Mesodermal cell (in vitro differentiated cells): Measurements from ENCODE around the gene CHCHD3.

Experiments
- H3K27ac ChIP-seq: 2 replicates; pipeline ENCODE4 v1.7.0; 2013; ENCODE audit warnings: mild to moderate bottlenecking, low read depth, low read length, moderate library complexity; ENCODE audit not compliant: severe bottlenecking
- H3K36me3 ChIP-seq: 2 replicates; pipeline ENCODE4 v1.7.1; 2013; ENCODE audit warnings: mild to moderate bottlenecking, low read length, moderate library complexity; ENCODE audit not compliant: control insufficient read depth, insufficient read depth
- H3K4me1 ChIP-seq: one replicate; pipeline ENCODE4 v1.7.1; 2013; ENCODE audit warnings: mild to moderate bottlenecking, low read length; ENCODE audit not compliant: insufficient read depth, control insufficient read depth, poor library complexity, severe bottlenecking
- H3K4me3 ChIP-seq: 2 replicates; pipeline ENCODE4 v1.7.0; 2013; ENCODE audit warnings: low read length, control low read depth, mild to moderate bottlenecking; ENCODE audit not compliant: insufficient read depth, poor library complexity, severe bottlenecking; ENCODE audit errors: extremely low read depth
- H3K9me3 ChIP-seq: 2 replicates; pipeline ENCODE4 v1.7.1; 2013; ENCODE audit warnings: mild to moderate bottlenecking, low read length, moderate library complexity; ENCODE audit not compliant: control insufficient read depth
- WGBS, 2 experiments: methylation state at CpG; one replicate each; pipeline ENCODE4 v1.1.5; 2013; ENCODE audit warnings: missing lambda C conversion rate in 2 of 2; ENCODE audit not compliant: insufficient coverage in 2 of 2; 5-methylcytosine and 5-hydroxymethylcytosine counted together

Gene CHCHD3

GRCh38 chr7:132865366-132866143 is 216.3 kb downstream of the CHCHD3 start:
- H3K4me1 ChIP-seq = no peaks in the 10 kb centered on the region
- peaks cover 7% of the 10 kb centered on the region for H3K9me3 ChIP-seq
- H3K27ac ChIP-seq = no peak overlapping the region
- peaks cover 3% of the 10 kb centered on the region for H3K36me3 ChIP-seq
- 92 to 94% methylated on average over 5 to 6 of the region's 11 CpGs for WGBS, 2 experiments
- no peak overlapping the region for H3K4me3 ChIP-seq

- Histone ChIP-seq H3K4me3 (no peak overlapping the region), H3K36me3 (peaks cover 3% of the 10 kb centered on the region), H3K4me1 (no peaks in the 10 kb centered on the region), H3K9me3 (peaks cover 7% of the 10 kb centered on the region), H3K27ac (no peak overlapping the region)
- WGBS, 2 experiments = 83 to 91% methylated on average over 1 of the region's 4 CpGs
Observed at GRCh38 chr7:132861940-132862554, 219.8 kb downstream of the CHCHD3 start.

GRCh38 chr7:132861424-132861823 is 220.5 kb downstream of the CHCHD3 start:
- Histone ChIP-seq H3K4me3 (no peak overlapping the region), H3K9me3 (peaks cover 7% of the 10 kb centered on the region), H3K4me1 (no peaks in the 10 kb centered on the region), H3K36me3 (peaks cover 3% of the 10 kb centered on the region), H3K27ac (no peak overlapping the region)
- no CpG with 5 or more reads among the region's 3 CpGs for WGBS, 2 experiments

- Histone ChIP-seq H3K9me3 (peaks cover 7% of the 10 kb centered on the region), H3K36me3 (peaks cover 3% of the 10 kb centered on the region), H3K27ac (no peak overlapping the region), H3K4me1 (no peaks in the 10 kb centered on the region), H3K4me3 (no peak overlapping the region)
- no CpG with 5 or more reads among the region's 1 CpG for WGBS, 2 experiments
Observed at GRCh38 chr7:132859199-132859598, 222.7 kb downstream of the CHCHD3 start.

GRCh38 chr7:132858760-132859159 is 223.1 kb downstream of the CHCHD3 start:
- Histone ChIP-seq H3K27ac (no peak overlapping the region), H3K4me3 (no peak overlapping the region), H3K4me1 (no peaks in the 10 kb centered on the region), H3K36me3 (no peaks in the 10 kb centered on the region), H3K9me3 (peaks cover 5% of the 10 kb centered on the region)
- WGBS, 2 experiments = 93 to 100% methylated on average over 1 to 2 of the region's 4 CpGs

GRCh38 chr7:132858251-132858650 is 223.6 kb downstream of the CHCHD3 start:
- H3K4me3 ChIP-seq = no peak overlapping the region
- no peak overlapping the region for H3K27ac ChIP-seq
- no peaks in the 10 kb centered on the region for H3K36me3 ChIP-seq
- peaks cover under 1% of the 10 kb centered on the region for H3K9me3 ChIP-seq
- H3K4me1 ChIP-seq = no peaks in the 10 kb centered on the region
- 100% methylated on average over 1 to 2 of the region's 2 CpGs for WGBS, 2 experiments

- Histone ChIP-seq H3K27ac (no peak overlapping the region), H3K9me3 (no peaks in the 10 kb centered on the region), H3K4me3 (no peak overlapping the region), H3K36me3 (no peaks in the 10 kb centered on the region), H3K4me1 (no peaks in the 10 kb centered on the region)
- 91 to 96% methylated on average over 4 of the region's 4 CpGs for WGBS, 2 experiments
Observed at GRCh38 chr7:132857703-132858102, 224.2 kb downstream of the CHCHD3 start.

DNA sequence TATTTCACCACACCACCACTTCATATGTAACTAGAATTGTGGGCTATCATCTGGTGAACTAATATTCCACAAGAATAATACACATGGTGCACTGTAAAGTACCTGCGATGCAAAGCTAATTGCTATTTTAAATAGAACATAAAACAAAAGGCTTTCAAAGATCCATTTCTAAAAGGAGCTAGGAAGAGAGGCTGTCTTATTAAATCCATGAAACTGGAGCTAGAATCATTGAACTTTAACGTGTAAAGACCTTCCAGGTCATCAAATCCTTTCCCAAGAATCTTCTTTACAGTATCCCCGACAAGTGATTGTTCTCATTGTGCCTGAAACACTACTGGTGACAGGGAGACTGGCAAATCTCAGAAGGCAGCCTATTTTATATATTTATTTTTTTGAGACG is 224.9 kb downstream of the CHCHD3 start:
- H3K4me1 ChIP-seq = no peaks in the 10 kb centered on the region
- WGBS, 2 experiments = 91% methylated on average over 3 of the region's 4 CpGs; no CpG with 5 or more reads in 1 of the 2 experiments
- H3K4me3 ChIP-seq = no peak overlapping the region
- H3K27ac ChIP-seq = no peak overlapping the region
- H3K36me3 ChIP-seq = peaks cover 6% of the 10 kb centered on the region
- H3K9me3 ChIP-seq = no peaks in the 10 kb centered on the region

- Histone ChIP-seq H3K27ac (no peak overlapping the region), H3K36me3 (peaks cover 11% of the 10 kb centered on the region), H3K4me1 (no peaks in the 10 kb centered on the region), H3K9me3 (no peaks in the 10 kb centered on the region), H3K4me3 (no peak overlapping the region)
- 87 to 100% methylated on average over 3 of the region's 5 CpGs for whole genome bisulfite sequencing, 2 experiments
Observed at GRCh38 chr7:132856416-132856815, 225.5 kb downstream of the CHCHD3 start.

- H3K9me3 ChIP-seq = no peaks in the 10 kb centered on the region
- WGBS, 2 experiments = 100% methylated on average over 1 of the region's 2 CpGs; no CpG with 5 or more reads in 1 of the 2 experiments
- H3K4me1 ChIP-seq = no peaks in the 10 kb centered on the region
- peaks cover 11% of the 10 kb centered on the region for H3K36me3 ChIP-seq
- H3K27ac ChIP-seq = no peak overlapping the region
- H3K4me3 ChIP-seq = no peak overlapping the region
Observed at GRCh38 chr7:132855901-132856300, 226.0 kb downstream of the CHCHD3 start.

GRCh38 chr7:132854238-132854637 is 227.7 kb downstream of the CHCHD3 start:
- Histone ChIP-seq H3K9me3 (no peaks in the 10 kb centered on the region), H3K4me3 (no peak overlapping the region), H3K36me3 (peaks cover 11% of the 10 kb centered on the region), H3K27ac (no peak overlapping the region), H3K4me1 (no peaks in the 10 kb centered on the region)
- no CpG with 5 or more reads among the region's 1 CpG for WGBS, 2 experiments
